Measurements from ENCODE around the gene VTCN1.

Gene VTCN1

GRCh38 chr1:117241512-117241911 lies 30.8 kb upstream of the VTCN1 start:
- H3K4me3 ChIP-seq (ENCODE audit: low read depth, low read length) = no peak overlapping the region
- DNase-seq (ENCODE audit: low read depth) = no peak
- no peak for TF ChIP-seq CTCF (IDR thresholded peaks at IDR 0.05; ENCODE audit: low read depth, low read length, missing control alignments)

- TF ChIP-seq CTCF (IDR thresholded peaks at IDR 0.05; ENCODE audit: low read depth, low read length, missing control alignments) = no peak
- no peak overlapping the region for H3K4me3 ChIP-seq (ENCODE audit: low read depth, low read length)
- no peak for DNase-seq (ENCODE audit: low read depth)
Observed at GRCh38 chr1:117240547-117240946, 29.8 kb upstream of the VTCN1 start.

- no peak overlapping the region for H3K4me3 ChIP-seq (ENCODE audit: low read depth, low read length)
- DNase-seq (ENCODE audit: low read depth) = no peak
- TF ChIP-seq CTCF (IDR thresholded peaks at IDR 0.05; ENCODE audit: low read depth, low read length, missing control alignments) = no peak
Observed at GRCh38 chr1:117239467-117239866, 28.7 kb upstream of the VTCN1 start.

- TF ChIP-seq CTCF (IDR thresholded peaks at IDR 0.05; ENCODE audit: low read depth, low read length, missing control alignments) = no peak
- no peak overlapping the region for H3K4me3 ChIP-seq (ENCODE audit: low read depth, low read length)
- no peak for DNase-seq (ENCODE audit: low read depth)
Observed at GRCh38 chr1:117237726-117238381, 27.1 kb upstream of the VTCN1 start.

- no peak for DNase-seq (ENCODE audit: low read depth)
- no peak overlapping the region for H3K4me3 ChIP-seq (ENCODE audit: low read depth, low read length)
- no peak for TF ChIP-seq CTCF (IDR thresholded peaks at IDR 0.05; ENCODE audit: low read depth, low read length, missing control alignments)
Observed at GRCh38 chr1:117235863-117236465, 25.2 kb upstream of the VTCN1 start.

- no peak for DNase-seq (ENCODE audit: low read depth)
- no peak overlapping the region for H3K4me3 ChIP-seq (ENCODE audit: low read depth, low read length)
- TF ChIP-seq CTCF (IDR thresholded peaks at IDR 0.05; ENCODE audit: low read depth, low read length, missing control alignments) = no peak
Observed at GRCh38 chr1:117232531-117232930, 21.8 kb upstream of the VTCN1 start.

Measured in GM12864 (cell line).